GM19455 (cell line): ENCODE results near the gene EFEMP2.
A peak's percentile ranks its signal among the peaks of the same experiment; 100 is the strongest.
"Not testable (repeated sequence)": the region's sequence is repeated elsewhere in the genome, so short reads cannot be mapped to it uniquely, and the experiment has no call there.

Source experiments
- ATAC-seq: cut with Tn5 transposase; IDR thresholded peaks from one replicate; pipeline ENCODE4 v1.9.1; 2021; ENCODE audit not compliant: unreplicated experiment

Gene EFEMP2

GRCh38 chr11:65856689-65857499 is 15.7 kb downstream of the EFEMP2 start:
- peak; percentile 21 for ATAC-seq

- ATAC-seq: no peak
Observed at GRCh38 chr11:65855927-65856363, 16.7 kb downstream of the EFEMP2 start.

- ATAC-seq: no peak
Observed at GRCh38 chr11:65854852-65855837, 17.5 kb downstream of the EFEMP2 start.

GRCh38 chr11:65854161-65854592 is 18.4 kb downstream of the EFEMP2 start:
- ATAC-seq: no peak

- ATAC-seq: no peak
Observed at GRCh38 chr11:65853246-65853979, 19.2 kb downstream of the EFEMP2 start.

DNA sequence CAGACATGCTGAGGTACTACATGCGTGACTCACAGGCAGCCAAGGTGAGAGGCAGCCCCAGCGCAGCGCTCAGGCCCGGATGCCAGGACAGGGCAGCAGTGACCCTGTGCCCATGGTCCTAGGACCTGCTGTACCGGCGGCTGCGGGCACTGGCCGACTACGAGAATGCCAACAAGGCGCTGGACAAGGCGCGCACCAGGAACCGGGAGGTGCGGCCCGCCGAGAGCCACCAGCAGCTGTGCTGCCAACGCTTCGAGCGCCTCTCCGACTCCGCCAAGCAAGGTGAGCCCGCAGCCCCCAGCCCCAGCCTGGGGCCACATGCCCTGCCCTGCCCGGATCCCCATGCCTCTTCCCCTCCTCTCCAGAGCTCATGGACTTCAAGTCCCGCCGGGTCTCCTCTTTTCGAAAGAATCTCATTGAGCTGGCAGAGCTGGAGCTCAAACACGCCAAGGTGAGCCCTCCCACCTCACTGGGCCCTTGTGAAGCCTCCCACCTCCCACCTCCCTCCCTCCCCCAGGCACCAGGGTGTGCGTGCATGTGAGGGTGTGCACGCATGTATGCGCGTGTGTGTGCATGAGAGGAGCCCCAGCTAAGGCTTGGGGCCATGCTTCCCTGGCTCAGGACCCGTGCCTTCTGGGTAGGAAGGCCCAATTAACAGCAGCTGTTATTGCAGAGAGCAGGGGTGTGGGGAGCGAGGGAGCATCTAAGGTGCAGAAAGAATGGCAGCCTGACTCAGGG is 19.9 kb downstream of the EFEMP2 start:
- ATAC-seq: no peak

- no peak for ATAC-seq
Observed at GRCh38 chr11:65851811-65852507, 20.6 kb downstream of the EFEMP2 start.

GRCh38 chr11:65851083-65851579 is 21.5 kb downstream of the EFEMP2 start:
- no peak for ATAC-seq

- no peak for ATAC-seq
Observed at GRCh38 chr11:65850217-65851082, 22.1 kb downstream of the EFEMP2 start.

DNA sequence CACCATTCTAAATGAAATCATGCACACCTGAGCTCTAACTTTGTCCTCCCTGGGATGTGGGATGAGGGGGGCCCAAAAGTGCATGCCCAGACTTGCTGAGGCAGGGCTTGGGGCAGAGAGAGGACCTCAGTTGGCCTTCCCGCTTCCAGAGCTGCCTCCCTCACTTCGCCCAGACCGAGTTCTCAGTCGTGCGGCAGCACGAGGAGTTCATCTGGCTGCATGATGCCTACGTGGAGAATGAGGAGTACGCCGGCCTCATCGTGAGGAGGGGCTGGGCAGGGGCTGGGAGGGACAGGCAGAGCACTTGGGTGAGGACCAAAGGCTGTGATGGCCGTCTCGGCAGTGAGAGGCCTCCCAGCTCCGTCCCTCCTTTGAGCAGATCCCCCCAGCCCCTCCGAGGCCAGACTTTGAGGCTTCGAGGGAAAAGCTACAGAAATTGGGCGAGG is 22.8 kb downstream of the EFEMP2 start:
- no peak for ATAC-seq

- no peak for ATAC-seq
Observed at GRCh38 chr11:65849366-65849765, 23.2 kb downstream of the EFEMP2 start.

GRCh38 chr11:65848693-65849092 is 23.9 kb downstream of the EFEMP2 start:
- not testable (repeated sequence) for ATAC-seq

DNA sequence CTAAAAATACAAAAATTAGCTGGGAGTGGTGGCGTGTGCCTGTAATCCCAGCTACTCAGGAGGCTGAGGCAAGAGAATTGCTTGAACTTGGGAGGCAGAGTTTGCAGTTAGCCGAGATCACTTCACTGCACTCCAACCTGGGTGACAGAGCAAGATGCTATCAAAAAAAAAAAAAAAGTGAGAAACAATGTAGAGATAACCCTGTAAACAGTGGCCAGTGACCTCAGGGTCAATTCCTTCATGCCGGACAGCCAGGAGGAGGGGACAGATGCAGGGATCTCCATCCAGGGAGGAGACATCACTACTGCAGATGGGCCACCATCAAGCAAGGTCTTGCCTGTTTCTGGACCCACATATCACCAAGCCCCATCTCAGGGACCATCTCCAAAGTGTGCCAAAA is 24.9 kb downstream of the EFEMP2 start:
- ATAC-seq: no peak

- ATAC-seq: no peak
Observed at GRCh38 chr11:65844231-65844872, 28.2 kb downstream of the EFEMP2 start.

DNA sequence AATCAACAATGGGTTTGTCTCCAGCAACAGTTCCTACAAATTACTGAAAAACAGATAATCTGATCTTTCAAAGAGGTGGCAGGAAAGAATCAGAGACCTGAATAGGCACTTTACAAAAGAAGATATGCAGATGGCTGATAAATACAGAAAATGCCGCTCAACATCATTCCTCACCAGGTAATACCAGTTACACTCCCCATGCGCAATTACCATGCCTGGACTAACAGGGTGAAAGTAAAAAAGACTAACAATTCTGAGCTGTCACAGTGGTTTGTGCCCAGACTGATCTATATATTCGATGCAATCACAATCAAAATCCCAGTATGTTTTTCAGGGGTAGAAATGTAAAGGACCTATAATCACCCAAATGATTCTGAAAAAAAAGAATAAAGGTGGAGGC is 28.8 kb downstream of the EFEMP2 start:
- no peak for ATAC-seq

DNA sequence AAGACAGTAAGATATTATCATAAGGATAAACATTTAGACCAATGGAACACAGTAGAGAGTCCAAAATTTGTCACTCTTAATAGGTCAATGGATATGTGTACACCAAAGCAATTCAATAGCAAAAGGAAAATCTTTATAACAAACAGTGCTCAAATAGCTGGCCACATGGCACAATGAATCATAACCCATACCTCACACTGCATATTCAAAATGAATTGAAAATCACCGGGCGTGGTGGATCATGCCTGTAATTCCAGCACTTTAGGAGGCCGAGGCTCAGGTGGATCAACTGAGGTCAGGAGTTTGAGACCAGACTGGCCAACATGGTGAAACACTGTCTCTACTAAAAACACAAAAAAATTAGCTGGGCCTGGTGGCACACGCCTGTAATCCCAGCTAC is 30.5 kb downstream of the EFEMP2 start:
- ATAC-seq: no peak

DNA sequence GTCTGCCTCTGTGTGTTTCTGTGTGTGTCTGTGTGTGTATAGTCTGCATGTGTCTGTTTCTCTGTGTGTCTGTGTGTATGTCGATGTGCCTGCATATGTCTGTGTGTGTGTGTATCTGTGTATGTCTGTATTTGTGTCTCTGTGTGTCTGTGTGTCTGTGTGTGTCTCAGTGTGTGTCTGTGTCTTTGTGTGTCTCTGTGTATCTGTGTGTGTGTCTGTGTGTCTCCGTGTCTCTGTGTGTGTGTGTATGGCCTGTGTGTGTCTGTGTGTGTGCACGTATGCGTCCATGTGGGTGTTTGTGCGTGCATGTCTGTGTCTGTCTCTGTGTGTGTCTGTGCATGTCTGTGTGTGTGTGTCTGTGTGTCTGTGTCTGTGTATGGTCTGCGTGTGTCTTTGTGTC is 38.4 kb downstream of the EFEMP2 start:
- no peak for ATAC-seq
